Panc1 (cell line): ENCODE results near the gene CXCL17.

Source experiments
- TCF7L2 ChIP-seq: IDR thresholded peaks from 2 replicates; pipeline ENCODE4 v1.6.1; 2011; ENCODE audit warnings: mild to moderate bottlenecking, low read depth, low read length, inconsistent platforms
- TF ChIP-seq, protein P1 (sequence below): fragments of 450-650 bp; IDR thresholded peaks from 2 replicates; pipeline ENCODE4 v1.5.1; 2017; ENCODE audit warnings: mild to moderate bottlenecking

DNA sequence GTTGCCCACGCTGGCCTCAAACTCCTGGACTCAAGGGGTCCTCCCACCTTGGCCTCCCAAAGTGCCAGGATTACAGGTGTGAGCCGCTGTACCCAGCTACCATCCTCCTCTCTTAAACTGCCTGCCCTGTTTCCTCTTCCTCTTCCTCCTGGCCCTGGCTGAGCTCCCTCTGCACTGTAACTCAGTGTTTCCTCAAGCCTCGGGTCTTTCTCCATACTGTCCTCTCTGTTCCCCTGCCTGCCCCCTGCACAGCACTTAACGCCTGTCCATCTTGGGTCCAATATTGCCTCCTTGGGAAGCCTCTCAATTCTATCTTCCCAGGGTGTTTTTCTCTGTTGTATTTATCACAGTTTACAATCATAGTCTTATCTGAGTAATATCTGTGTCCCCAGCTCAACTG is 21.6 kb downstream of the CXCL17 start:
- TF ChIP-seq, protein P1, sequence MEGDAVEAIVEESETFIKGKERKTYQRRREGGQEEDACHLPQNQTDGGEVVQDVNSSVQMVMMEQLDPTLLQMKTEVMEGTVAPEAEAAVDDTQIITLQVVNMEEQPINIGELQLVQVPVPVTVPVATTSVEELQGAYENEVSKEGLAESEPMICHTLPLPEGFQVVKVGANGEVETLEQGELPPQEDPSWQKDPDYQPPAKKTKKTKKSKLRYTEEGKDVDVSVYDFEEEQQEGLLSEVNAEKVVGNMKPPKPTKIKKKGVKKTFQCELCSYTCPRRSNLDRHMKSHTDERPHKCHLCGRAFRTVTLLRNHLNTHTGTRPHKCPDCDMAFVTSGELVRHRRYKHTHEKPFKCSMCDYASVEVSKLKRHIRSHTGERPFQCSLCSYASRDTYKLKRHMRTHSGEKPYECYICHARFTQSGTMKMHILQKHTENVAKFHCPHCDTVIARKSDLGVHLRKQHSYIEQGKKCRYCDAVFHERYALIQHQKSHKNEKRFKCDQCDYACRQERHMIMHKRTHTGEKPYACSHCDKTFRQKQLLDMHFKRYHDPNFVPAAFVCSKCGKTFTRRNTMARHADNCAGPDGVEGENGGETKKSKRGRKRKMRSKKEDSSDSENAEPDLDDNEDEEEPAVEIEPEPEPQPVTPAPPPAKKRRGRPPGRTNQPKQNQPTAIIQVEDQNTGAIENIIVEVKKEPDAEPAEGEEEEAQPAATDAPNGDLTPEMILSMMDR: no peak
- TF ChIP-seq TCF7L2: no peak
